CD1c-positive myeloid dendritic cell (primary cell): ENCODE measurements around the gene KNDC1.

ENCODE experiments used
- DNase-seq: peaks from one replicate; pipeline ENCODE4 v3.0.0-alpha.2; 2016; ENCODE audit errors: extremely low spot score

The KNDC1 gene

GRCh38 chr10:133205146-133205545 is 45.1 kb downstream of the KNDC1 start:
- no peak for DNase-seq

GRCh38 chr10:133206356-133207040 is 46.5 kb downstream of the KNDC1 start:
- no peak for DNase-seq

DNA sequence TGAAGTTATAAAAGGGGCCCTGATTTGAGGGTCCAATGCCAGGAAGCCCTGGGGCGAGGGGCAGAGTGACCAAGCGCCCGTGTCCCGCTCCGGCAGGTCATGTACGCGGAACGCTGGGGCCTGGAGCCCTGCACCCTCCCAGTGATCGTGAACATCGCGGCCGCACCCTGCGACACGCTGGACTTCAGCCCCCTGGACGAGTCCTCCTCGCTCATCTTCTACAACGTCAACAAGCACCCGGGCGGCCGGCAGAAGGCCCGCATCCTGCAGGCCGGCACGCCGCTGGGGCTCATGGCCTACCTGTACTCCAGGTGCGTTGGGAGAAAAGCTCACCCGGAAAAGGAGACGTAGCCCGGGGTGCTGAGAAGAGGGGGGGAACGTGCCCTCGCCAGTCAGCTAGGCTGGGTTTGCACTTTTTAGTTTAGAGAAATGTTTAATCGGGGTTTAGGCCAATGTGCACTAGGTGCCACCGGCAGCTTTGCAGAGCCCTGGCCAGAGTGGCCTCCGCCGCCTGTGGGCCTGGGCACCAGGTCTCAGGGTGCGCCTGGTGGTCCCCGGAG is 47.1 kb downstream of the KNDC1 start:
- no peak for DNase-seq

GRCh38 chr10:133207627-133208026 is 47.6 kb downstream of the KNDC1 start:
- no peak for DNase-seq

DNA sequence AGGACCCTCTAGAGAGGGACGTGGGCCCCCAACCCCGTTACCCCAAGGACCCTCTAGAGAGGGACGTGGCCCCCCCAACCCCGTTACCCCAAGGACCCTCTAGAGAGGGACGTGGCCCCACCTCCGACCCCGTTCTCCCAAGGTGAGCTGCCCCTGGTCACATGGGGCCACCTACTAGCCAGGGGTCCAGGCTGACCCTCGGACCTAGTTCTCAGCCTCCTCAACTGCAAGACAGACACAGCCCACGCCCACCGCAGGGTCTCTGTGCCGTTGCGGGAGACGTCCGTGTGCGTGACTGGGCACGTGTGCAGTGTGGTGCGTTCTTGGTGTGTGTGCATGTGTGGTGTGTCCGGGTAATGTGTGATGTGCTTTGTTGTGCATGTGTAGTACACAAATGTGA is 48.4 kb downstream of the KNDC1 start:
- no peak for DNase-seq

DNA sequence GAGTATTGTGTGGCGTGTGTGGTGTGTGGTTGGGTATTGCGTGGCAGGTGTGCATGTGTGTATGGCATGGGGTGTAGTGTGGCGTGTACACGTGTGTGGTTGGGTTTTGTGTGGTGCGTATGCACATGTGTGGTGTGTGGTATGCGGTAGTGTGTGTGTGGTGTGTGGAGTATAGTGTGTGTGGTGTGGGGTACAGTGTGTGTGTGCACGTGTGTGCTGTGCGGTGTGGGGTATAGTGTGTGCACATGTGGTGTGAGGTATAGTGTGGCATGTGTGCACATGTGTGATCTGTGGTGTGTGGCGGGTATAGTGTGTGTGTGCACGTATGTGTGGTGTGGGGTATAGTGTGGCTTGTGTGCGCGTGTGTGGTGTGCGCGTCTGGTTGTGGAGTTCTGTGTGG is 49.1 kb downstream of the KNDC1 start:
- no peak for DNase-seq

DNA sequence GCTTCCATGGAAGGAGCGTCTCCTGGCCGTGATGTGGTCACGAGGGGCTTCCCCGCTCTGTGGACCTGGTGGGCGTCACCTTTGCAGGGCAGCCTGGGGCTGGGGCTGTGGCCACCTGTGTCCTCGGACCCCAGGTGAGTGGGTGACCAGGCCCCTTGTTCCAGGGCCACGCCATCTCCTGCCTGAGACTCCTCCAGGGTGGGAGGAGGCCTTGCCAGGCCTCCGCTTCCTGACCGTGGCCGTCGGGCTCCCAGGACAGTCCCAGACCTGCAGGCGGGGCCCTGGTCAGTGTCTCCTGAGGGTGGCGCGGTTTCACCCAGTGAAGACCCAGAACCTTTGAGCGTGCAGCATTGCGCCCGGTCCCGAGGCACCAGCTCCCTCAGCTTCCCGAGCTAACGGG is 49.6 kb downstream of the KNDC1 start:
- no peak for DNase-seq

DNA sequence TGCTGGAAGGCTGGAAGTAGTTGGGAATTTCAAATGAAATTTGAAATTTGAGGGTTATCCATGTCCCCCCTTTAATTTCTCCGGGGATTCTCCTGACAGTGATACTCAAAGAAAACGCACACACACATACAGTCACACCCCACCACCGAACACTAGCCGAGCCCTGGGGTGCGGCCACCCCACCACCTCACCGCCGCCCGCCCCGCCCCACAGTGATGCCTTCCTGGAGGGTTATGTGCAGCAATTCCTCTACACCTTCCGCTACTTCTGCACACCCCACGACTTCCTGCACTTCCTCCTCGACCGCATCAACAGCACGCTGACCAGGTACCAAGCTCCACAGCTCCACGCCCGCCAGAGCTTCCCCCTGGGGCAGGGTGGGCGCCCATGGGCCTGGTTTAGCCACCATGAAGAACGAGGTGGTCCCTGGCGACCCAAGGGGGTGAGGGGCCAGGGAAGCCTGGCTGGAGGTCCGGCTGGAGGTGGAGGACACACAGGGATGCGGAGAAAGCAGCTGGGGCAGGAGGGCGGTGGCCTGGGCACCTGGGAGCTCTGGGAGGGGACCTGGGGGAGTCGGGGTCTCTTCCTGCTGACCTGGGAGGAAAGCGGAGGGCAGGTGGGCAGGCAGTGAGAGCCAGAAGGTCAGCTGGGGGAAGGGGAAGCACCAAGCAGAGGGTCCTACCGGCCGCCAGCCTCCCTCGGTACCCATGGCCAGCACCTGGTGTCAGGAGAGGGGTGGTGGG is 50.5 kb downstream of the KNDC1 start:
- DNase-seq = no peak

DNA sequence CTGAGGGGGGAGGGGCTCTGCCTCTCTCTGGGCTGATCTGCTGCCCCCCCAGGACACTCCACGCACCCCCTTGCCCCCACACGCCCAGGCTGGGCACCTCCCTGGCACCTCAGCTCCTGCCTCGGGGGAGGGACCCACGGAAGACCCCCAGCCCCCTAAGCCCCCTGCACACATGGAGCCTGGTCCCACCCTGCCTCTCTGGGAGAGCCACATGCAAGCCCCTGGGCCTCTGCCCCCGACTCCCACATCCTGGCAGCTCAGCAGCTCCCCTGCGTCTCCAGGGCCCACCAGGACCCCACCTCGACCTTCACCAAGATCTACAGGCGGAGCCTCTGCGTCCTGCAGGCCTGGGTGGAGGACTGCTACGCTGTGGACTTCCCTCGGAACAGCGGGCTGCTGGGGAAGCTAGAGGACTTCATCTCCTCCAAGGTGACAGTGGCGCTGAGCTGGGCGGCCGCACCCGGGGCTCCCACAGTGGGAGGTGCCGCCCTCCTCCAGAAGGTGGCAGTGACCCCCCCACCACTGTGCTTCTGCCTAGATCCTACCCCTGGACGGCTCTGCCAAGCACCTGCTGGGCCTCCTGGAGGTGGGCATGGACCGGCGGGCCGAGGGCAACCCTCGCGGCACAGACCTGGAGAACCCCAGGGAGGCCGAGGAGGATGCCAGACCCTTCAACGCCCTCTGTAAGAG is 51.3 kb downstream of the KNDC1 start:
- no peak for DNase-seq

DNA sequence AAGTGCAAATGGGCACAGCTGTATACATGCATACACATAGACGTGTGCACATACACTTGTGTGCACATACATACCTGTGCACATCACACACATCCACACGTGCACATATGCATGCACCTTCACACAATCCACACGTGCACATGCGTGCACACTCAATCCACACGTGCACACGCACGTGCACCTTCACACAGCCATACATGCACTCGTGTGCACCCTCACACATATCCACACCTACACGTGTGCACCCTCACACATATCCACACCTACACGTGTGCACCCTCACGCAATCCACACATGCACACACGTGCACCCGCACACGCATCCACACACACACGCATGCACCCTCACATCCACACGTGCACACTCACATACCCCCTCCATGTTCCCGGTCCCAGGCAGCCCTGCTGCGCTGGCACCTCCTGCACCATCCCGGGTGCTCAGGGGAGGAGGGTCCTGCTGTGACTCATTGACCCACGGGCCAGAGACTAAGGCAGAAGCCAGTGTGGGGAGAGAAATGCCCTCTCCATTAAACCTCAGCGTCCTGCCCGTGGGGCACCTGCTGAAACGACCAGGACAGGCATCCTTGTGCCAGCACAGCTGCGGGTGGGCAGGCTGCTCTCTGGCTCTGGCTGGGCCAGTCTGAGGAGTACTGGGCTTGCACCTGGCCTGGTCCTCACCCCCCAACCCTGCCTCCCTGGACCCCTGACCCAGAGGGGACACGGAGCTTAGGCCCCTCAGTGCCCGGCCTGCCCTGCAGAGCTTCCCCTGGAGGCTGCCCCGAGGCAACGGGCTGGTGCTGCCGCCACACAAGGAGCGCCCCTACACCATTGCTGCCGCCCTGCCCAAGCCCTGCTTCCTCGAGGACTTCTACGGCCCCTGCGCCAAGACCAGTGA is 52.2 kb downstream of the KNDC1 start:
- no peak for DNase-seq

DNA sequence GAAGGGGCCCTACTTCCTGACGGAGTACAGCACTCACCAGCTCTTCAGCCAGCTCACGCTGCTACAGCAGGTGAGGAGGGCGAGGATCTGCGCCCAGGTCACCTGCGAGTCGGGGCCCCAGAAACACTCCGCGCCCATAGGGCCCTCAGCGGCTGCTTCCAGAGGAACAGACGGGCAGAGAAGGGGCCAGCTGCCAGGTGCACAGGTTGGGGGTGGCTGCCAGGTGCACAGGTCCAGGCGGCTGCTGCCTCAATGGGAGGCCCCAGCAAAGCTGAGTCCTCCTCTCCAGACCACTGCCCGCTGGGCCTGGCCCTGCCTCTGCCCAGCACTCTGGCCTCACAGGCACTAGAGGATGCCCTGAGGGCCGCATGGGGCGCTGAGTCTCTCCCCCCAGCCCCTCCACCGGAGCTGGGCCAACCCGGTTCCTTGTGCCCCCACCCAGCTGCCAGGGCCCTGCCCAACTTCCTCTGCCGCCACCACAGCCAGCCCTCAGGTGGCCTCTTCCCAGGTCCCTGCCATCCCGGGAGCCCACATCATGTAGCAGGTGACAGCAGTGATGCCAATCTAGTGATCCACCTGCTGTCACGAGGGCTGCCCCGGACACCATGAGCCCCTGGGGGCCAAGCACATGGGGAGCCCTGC is 53.0 kb downstream of the KNDC1 start:
- no peak for DNase-seq

GRCh38 chr10:133213641-133214467 is 53.8 kb downstream of the KNDC1 start:
- no peak for DNase-seq

DNA sequence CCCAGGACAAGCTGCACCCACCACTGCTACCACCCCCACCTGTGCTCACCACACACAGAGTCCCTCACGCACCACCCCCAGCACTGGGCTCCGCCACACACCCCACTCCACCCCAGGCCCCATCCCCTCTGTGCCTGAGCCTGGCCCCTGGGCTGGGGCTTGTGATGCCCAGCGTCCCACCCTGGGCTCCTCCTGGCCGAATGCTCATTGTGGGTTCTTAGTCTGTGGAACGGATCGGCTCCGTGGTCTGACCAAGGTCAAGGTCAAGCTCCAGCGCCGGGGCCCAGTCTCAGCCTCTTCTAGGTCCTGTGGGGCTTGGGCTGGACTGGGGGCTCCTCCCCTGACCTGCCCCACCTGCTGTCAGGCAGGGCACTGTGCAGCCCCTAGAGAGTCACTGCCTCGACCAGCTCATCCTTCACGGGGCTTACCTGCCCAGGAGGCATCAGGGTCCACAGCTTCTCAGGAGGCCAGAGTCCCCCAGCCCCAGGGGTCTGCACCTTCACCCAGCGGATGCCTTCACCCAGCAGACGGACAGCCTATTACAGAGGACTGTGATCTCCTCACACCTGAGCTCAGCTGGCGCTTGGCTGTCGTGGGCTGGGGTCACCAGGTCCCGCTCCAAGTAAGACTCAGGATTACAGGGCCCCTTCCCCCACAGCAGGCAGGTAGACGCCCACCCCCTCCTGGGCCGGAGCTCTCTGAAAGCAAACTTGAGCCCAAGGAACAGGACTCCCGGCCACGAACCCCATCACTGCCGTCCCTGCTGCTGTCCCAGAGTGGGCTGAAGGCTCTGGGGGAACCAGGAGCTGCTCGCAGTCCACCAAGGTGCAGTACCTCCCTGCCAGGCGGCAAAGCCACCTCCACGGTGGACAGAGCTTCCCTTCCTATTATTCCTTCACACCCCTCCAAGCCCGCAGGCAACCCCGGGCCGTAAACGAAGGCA is 54.7 kb downstream of the KNDC1 start:
- no peak for DNase-seq

DNA sequence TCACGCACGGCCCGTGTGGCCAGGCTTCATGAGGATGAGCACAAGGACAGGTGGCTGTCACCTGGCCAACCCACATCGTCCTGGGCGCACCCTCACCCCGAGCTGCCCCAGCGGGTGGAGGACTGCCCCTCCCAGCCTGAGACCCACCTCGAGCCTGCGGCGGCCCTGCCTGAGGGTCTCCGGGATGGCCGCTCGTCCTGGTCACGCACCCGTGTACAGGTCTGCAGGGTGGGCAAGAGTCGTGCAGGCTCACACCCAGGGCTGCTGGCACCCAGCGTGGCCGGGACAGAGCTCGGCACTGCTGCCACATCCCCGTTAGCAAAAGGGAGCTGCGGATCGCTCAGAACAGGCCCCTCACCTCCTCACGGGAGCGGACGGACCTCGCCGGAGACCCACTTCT is 55.6 kb downstream of the KNDC1 start:
- no peak for DNase-seq

- DNase-seq = no peak
Measured at GRCh38 chr10:133216776-133217175, 56.8 kb downstream of the KNDC1 start.

DNA sequence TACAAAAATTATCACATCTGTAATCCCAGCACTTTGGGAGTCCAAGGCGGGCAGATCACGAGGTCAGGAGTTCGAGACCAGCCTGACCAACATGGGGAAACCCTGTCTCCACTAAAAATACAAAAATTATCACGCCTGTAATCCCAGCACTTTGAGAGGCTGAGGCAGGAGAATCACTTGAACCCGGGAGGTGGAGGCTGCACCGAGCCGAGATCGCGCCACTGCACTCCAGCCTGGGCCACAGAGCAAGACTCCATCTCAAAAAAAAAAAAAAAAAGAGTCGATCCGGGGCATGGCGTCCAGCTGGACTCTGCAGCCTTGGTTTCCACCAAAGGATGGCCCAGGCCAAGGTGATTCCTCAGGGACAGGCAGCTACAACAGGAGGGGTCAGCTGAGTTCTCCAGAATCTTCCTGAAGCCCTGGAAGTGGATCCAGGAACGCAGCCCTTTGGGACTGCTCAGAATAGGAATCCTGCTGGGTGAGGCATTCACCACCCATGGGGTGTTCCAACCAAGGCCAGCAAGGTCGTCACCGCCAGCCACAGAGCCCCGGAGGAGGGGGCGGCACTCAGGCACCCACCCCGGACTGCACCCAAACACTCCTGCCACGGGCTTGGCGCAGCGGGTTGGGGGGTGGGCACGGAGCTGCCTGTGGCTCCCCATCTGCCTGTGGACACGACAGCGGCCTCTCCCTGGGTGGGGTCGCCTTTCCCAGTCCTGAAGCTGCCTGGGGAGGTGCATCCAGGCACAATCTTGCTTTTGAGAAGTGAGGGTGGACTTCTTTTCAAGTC is 58.0 kb downstream of the KNDC1 start:
- no peak for DNase-seq

DNA sequence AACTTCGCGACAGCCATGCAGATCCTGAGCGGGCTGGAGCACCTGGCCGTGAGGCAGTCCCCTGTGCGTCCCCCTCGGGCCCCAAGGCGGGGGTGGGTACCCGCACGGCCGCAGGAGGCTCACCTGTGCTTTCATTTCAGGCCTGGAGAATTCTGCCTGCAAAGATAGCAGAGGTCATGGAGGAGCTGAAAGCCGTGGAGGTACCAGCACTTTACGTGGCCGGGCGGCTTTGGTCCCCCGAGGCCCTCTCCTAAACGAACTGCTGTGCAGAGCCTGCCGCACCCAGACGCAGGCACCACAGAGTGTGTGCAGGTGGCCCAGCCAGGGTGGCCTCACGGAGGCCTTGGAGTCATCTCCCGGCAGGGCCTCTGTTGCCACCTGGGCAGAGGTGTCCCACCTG is 58.9 kb downstream of the KNDC1 start:
- no peak for DNase-seq

DNA sequence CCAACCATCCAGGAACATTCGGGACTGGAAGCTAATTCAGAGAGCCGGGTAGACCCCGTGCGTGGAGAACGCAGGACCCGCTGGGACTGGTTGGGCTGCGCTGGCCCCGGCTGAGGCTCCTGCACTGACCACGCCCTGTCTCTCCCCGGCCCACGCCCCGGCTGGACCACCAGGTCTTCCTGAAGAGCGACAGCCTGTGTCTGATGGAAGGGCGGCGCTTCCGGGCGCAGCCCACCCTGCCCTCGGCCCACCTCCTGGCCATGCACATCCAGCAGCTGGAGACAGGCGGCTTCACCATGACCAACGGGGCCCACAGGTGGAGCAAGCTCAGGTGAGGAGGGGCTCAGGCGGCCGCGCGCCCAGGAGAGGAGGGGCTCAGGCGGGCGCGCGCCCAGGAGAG is 59.8 kb downstream of the KNDC1 start:
- DNase-seq = no peak
